HG03520 (cell line): Measurements from ENCODE around the gene ATPAF2.
"Not testable (repeated sequence)": the region's sequence is repeated elsewhere in the genome, so short reads cannot be mapped to it uniquely, and the experiment has no call there.

Experiments
- ATAC-seq: cut with Tn5 transposase; IDR thresholded peaks from one replicate; pipeline ENCODE4 v1.9.1; 2021; ENCODE audit warnings: mild to moderate bottlenecking, moderate library complexity; ENCODE audit not compliant: unreplicated experiment

The ATPAF2 gene

GRCh38 chr17:18014006-18014405 is 25.0 kb downstream of the ATPAF2 start:
- ATAC-seq = no peak

GRCh38 chr17:18011286-18011685 is 27.7 kb downstream of the ATPAF2 start:
- no peak for ATAC-seq

DNA sequence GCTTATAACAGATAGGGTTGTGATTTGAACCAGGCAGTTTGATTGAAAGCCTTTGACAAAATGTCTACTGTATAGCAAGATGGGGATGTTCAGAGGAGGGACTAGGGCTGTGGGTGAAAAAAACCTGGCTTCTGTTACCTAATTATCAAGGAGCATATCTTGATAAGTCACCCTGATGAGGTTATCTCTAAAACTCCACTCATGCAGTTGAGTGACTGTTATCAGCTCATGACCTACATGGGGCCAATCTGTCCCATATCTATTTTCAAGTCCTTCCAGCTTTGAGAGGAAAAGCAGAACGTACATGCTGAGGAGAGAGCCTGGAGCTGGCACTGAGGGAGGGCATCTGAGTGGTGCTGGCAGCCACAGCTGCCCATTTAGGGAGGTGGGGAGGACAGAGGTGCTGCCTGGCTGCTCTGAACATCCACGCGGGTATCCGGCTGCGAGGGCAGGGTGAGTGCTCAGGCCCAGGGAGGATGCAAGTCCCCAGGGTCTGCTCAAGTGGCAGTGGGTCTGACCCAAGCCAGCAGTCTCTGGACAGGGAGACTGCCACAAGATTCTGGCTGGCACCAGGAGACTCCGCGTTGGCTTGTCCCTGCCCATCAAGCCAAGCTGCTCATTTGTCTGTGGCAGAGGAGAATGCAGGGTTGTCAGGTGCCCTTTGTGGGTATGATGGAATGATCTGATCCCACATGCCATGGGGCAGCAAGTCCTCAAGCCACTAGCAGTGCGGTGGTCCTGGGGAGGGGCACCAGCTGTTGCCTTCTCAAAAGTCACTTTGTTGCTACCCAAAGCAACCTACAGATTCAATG is 29.2 kb downstream of the ATPAF2 start:
- no peak for ATAC-seq

GRCh38 chr17:18008496-18009268 is 30.3 kb downstream of the ATPAF2 start:
- no peak for ATAC-seq

DNA sequence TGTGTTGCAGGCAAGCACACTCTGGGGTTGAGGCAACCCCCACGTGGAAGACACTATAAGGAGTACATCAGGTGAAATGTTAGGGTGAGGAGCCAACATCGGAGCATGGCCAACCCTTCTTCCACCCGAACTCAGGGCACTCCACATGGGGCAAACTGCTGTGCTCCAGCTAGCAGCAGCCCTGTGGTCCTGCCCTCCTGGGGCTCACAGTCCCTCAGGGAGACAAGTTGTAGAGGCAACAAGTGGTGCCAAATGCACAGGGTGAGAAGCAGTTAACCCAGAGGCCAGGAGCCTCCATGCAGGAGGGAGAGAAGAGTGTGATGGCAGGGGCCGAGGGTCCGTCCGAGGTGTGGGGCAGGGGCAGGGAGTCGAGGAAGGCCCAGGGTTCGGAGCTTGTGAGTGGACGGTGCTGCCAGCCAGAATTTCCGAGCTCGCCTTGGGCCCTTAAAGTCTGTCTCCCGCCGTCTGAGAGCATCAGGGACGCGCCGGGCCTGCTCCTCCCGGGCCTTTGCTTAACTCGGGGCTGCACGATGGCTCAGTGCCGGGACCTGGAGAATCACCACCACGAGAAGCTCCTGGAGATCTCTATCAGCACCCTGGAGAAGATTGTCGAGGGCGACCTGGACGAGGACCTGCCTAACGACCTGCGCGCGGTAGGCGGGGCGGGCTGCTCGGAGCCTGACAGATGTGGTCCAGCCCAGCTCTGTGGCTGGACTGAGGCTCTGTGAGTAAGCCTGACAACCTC is 32.3 kb downstream of the ATPAF2 start:
- no peak for ATAC-seq

GRCh38 chr17:18005496-18005895 is 33.5 kb downstream of the ATPAF2 start:
- ATAC-seq = no peak

- no peak for ATAC-seq
These were observed 34.1 kb downstream of the ATPAF2 start for GRCh38 chr17:18004884-18005305.

DNA sequence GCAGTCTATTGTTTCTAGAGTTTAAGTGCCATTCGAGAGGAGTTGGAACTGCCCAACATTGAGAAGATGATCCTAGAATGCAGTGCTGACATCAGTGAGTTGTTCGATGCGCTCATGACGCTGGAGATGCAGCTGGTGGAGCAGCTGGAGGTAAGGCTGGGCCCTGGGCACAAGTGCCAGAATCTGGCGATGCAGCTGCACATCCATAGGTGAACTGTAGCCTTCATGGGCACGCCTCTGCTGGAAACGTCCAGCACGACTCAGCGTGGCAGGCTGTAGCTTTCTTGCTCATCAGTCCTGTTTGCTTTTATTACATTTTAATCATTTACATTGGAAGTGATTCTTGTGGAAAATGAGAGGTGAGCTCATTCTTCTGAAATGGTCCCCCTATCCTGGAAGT is 34.6 kb downstream of the ATPAF2 start:
- no peak for ATAC-seq

- ATAC-seq = no peak
These were observed 36.8 kb downstream of the ATPAF2 start for GRCh38 chr17:18002171-18002570.

DNA sequence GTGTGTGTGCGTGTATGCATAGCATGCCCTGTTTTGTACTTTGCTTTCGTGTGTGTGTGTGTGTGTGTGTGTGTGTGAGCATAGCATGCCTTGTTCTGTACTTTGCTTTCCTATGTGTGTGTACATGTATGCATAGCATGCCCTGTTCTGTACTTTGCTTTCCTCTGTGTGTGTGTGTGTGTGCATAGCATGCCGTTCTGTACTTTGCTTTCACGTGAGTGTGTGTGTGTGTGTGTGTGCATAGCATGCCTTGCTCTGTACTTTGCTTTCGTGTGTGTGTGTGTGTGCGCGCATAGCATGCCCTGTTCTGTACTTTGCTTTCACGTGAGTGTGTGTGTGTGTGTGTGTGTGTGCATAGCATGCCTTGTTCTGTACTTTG is 38.9 kb downstream of the ATPAF2 start:
- no peak for ATAC-seq

DNA sequence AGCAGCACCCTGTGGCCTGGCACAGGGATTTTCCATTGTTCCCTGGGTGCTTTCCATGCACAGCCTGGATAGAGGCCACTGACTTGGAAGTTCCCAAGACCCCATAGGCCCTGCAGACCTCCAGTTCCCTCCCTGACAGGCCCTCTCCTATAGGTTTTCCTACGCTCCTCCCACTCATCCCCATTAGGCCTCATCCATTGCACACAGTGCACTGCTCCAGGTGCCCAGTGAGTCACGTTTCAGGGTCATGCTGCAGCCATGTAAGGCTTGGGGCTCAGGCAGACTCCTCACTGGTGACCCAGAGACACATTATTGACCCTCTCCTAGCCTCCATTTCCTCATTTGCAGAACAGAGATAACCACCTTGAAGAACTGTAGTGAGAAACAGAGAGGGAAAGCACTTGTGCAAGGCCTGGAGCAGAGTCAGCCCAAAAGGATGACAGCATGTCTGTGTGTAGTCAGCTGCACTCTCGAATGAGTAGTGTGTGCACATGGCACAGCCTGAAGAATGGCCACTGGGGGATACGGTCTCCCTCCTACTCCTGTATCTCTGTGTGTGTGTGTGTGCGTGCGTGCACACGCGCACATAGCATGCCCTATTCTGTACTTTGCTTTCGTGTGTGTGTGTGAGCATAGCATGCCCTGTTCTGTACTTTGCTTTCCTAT is 39.5 kb downstream of the ATPAF2 start:
- no peak for ATAC-seq

DNA sequence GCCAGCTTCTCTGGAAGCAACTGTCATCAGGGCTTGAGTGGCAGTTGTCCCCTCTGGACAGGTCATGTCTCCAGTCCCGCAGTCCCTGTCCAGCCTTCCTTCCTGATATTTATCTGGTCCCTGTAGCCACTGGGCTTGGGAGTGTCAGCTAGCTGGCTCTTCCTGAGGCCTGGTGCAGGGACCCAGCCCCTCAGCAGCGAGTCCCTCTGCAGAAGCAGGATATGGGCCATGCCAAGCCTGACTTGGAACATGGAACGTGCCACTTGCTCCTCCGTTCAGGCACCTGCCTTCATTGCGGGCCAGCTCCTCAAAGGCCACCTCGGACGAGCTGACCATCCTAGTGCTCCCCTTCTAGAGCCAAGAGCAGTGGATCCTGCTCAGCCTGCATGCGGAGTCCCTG is 40.0 kb downstream of the ATPAF2 start:
- ATAC-seq = no peak

DNA sequence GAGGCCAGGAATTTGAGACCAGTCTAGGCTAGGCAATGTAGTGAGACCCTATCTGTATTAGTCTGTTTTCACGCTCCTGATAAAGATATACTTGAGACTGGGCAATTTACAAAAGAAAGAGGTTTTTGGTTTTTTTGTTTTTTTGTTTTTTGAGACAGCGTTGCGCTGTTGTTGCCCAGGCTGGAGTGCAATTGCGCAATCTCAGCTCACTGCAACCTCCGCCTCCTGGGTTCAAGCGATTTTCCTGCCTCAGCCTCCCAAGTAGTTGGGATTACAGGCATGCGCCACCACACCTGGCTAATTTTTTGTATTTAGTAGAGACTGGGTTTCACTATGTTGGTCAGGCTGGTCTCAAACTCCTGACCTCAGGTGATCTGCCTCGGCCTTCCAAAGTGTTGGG is 43.1 kb downstream of the ATPAF2 start:
- ATAC-seq = not testable (repeated sequence)

GRCh38 chr17:17994271-17995069 is 44.5 kb downstream of the ATPAF2 start:
- no peak for ATAC-seq

DNA sequence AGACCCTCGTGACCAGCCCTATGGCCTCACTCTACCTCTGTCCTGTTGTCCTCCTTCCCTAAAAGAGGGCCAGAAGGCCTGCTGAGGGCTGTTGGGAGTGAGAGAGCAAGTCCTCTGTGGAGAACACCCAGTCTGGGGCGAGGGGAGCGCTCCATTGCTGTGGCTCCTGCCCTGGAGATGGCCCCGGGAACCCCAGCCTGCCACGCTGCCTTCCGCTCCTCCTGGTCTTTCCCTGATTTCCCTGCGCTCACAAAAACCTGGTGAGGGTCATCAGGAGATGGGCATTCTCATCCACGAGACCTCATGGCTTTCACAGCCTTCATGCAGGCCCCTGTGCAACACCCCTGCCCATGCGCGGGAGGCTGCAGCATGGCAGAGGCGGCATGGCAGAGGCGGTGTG is 45.1 kb downstream of the ATPAF2 start:
- ATAC-seq = no peak

GRCh38 chr17:17993366-17993765 is 45.6 kb downstream of the ATPAF2 start:
- no peak for ATAC-seq

GRCh38 chr17:17990282-17990681 is 48.7 kb downstream of the ATPAF2 start:
- ATAC-seq = no peak

DNA sequence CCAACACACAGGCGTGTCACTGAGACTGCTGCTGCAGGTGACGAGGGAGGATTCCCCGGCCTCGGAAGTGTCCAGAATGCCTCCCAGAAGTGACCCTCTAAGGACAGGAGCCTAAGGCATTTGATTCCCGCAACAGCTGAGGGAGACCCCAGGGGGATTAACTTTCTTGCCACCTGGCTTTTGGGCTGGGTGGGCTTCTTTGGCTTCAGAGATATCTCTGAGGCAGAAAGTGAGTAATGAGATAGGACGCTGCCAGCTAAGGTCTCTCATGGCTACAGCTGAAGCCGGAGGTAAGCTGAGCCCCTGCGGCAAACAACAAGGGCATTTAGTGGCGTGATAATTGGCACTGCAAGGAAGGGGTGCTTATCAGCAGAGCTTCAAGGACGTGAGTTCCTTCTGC is 49.4 kb downstream of the ATPAF2 start:
- no peak for ATAC-seq

- ATAC-seq = no peak
These were observed 49.9 kb downstream of the ATPAF2 start for GRCh38 chr17:17989081-17989480.

DNA sequence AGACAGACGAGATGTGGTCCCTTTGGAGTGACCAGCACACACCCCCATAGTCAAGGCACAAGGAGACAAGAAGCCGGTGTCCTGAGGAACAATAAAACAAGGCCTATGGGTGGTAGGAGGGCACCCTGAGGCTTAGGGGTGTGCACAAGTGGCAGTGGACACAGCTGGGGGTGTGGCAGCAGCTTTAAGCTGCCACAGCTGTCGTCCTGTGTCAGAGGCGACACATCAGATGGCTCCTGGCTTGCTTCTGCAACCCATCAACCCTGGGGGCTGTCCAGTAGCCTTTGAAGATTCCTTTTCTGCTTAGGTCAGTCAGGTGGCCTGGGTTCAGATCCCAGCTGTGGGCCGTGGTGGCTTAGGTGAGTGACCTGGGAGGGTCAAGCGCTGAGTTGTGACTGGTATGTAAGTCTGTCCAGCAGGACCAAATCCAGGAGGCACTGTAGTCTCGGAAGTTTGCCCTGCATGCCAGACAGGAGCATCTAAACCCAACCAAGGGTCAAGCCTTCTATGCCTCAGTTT is 50.5 kb downstream of the ATPAF2 start:
- no peak for ATAC-seq
